ENCODE measurements around the gene SYT5.

SYT5 gene

DNA sequence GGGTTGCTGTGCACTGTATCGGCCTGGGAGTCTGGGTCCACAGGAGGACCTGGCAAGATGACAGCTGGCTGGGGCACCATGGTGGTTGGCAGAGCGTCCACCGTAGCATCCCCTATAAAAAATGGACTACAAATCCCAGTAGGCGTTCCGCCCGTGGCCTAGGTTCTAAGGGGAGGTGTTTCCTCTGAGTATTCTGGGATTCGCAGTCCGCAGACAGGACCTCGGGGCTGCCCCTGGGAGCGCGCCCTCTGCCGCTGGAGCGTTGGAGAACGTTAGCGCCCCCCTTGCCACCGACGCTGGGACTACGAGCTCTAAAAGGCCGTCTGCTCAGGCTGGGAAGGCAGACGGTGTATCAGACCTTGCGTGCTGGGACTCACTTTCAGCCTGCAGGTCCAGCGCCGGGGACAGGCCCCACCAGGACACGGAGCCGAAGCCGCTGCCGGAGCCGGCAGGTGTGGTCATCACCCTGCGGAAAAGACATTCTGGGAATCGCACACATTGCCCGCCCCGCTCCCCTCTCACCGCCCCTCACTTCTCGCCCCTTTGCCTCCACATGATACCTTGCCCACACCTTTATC, 14.0 kb downstream of the SYT5 start:
- peak; percentile 68 for TF ChIP-seq CTCF (conservative IDR thresholded peaks at IDR 0.05)
- H3K27ac ChIP-seq, result no peak overlapping the region

DNA sequence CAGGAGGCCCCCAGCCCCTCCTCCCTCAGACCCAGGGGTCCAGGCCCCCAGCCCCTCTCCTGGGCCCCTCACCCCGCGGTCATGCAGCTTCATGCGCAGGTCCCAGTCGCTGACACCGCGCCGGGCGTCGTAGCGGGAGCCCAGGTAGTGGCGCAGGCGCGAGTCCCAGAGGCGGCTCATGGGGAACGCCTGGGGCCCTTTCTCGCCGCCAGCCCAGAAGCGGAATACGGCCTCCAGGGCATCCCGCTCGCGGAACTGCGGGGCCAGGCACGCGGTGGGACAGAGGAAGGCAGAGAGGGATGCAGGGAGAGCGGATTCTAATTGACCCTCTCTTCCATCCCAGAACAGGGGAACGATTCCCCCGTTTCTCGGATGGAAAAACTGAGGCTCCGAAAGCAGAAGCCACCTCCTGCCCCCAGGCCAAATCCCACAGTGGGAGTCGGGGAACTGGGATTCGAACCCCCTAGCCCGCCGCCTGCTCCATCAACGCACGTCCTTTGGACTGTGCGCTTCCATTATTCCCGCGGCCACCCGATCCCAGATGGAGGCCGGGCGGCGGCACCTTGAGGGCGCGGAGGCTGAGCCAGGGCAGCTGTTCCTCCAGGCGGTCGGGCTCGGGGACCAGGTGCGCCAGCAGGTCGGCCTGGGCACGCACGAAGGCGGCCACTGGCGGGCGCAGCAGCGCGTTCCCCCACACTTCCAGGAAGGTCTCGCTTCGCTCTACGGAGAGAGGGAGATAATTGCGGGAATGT, 18.3 kb downstream of the SYT5 start:
- H3K27ac ChIP-seq, result no peak overlapping the region
- TF ChIP-seq CTCF (conservative IDR thresholded peaks at IDR 0.05), result no peak

GRCh38 chr19:55160986-55161365, 19.1 kb downstream of the SYT5 start:
- no peak for TF ChIP-seq CTCF (conservative IDR thresholded peaks at IDR 0.05)
- no peak overlapping the region for H3K27ac ChIP-seq

- peak; percentile 99 for TF ChIP-seq CTCF (conservative IDR thresholded peaks at IDR 0.05)
- H3K27ac ChIP-seq, result no peak overlapping the region
These were observed 19.7 kb downstream of the SYT5 start for GRCh38 chr19:55160128-55160985.

DNA sequence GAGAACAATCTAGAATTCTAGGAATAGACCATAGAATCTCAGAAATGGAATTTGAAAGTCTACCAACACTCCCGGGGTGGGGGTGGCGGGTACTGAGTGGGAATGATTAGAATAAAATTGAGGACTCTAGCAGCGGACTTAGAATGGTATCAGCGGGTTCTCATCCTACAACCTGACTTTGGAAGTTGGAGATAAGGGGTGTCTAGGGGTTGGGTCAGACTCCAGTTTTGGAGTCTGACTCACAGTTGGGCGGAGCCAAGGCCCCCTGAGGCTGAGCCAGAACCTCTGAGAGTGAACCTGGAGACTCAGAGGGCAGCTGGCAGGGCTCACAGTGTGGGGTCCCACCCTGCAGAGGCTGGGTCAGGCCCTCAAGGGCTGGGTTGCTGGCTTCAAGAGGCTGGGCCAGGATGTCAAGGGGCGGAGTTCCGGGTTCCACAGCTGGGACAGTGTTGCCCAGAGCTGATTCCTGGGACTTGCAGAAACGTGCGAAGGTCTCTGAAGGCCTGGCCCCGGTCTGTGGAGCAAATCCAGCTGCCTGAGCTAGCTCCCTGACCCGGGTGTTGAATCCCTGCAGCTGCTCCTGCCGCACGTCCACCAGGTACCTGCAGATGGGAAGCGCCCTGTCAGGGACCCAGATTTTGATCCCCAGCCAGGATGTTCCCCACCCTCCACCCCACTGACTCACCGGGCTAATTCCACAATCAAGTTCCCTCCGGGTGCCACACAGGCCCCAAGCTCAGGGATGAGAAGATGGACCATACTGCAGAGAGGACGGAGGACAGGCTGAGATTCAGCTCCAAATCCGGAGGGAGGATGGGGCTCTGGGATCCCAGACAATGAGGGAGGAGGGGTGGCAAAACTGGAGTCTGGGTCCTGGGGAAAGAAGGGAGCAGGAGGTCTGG, 21.0 kb downstream of the SYT5 start:
- H3K27ac ChIP-seq, result no peak overlapping the region

GRCh38 chr19:55158423-55158822, 21.7 kb downstream of the SYT5 start:
- no peak overlapping the region for H3K27ac ChIP-seq
- TF ChIP-seq CTCF (conservative IDR thresholded peaks at IDR 0.05), result no peak

More for the DNA sequence above, 21.0 kb downstream of the SYT5 start:
- TF ChIP-seq CTCF (conservative IDR thresholded peaks at IDR 0.05), result no peak
